Activated CD4-positive, CD25-positive, alpha-beta regulatory T cell (primary cell): Measurements from ENCODE around the gene PKNOX2.

Experiments
- DNase-seq, 4 experiments: peaks; one replicate each; lab custom pipeline; 2025; lab: John Stamatoyannopoulos, UW

PKNOX2 gene

GRCh38 chr11:125338886-125339811, 174.6 kb downstream of the PKNOX2 start:
- no peak for DNase-seq

- no peak for DNase-seq
These were observed 177.1 kb downstream of the PKNOX2 start for GRCh38 chr11:125341676-125342075.

GRCh38 chr11:125342281-125342930, 177.9 kb downstream of the PKNOX2 start:
- no peak for DNase-seq

GRCh38 chr11:125343086-125343717, 178.7 kb downstream of the PKNOX2 start:
- no peak for DNase-seq

- DNase-seq: no peak
These were observed 179.2 kb downstream of the PKNOX2 start for GRCh38 chr11:125343718-125344131.

- DNase-seq: no peak
These were observed 180.4 kb downstream of the PKNOX2 start for GRCh38 chr11:125344846-125345420.

GRCh38 chr11:125345421-125346178, 181.0 kb downstream of the PKNOX2 start:
- DNase-seq: no peak

- no peak for DNase-seq
These were observed 181.6 kb downstream of the PKNOX2 start for GRCh38 chr11:125346179-125346530.

GRCh38 chr11:125346565-125347260, 182.2 kb downstream of the PKNOX2 start:
- DNase-seq: no peak

GRCh38 chr11:125347261-125347585, 182.7 kb downstream of the PKNOX2 start:
- DNase-seq: no peak

GRCh38 chr11:125348141-125348651, 183.6 kb downstream of the PKNOX2 start:
- no peak for DNase-seq

- peak in 2 of 4 experiments; percentile 5 to 32 for DNase-seq
These were observed 184.2 kb downstream of the PKNOX2 start for GRCh38 chr11:125348674-125349309.

- no peak for DNase-seq
These were observed 185.9 kb downstream of the PKNOX2 start for GRCh38 chr11:125350206-125351032.

- no peak for DNase-seq
These were observed 186.7 kb downstream of the PKNOX2 start for GRCh38 chr11:125351033-125351867.

- DNase-seq: no peak
These were observed 187.3 kb downstream of the PKNOX2 start for GRCh38 chr11:125351868-125352250.

- no peak for DNase-seq
These were observed 192.2 kb downstream of the PKNOX2 start for GRCh38 chr11:125356797-125357196.

GRCh38 chr11:125357551-125357950, 193.0 kb downstream of the PKNOX2 start:
- DNase-seq: no peak

- no peak for DNase-seq
These were observed 193.8 kb downstream of the PKNOX2 start for GRCh38 chr11:125358254-125358840.
